MCF 10A (cell line): ENCODE measurements around the gene REPS2. TPM values are rescaled to one million over a fixed set of nuclear protein-coding genes. Genes with fewer than 3 reads are reported as not detected.

Experiments
- BruUV-seq: library from RNA; stranded (reverse); fragments of 400-500 nt; replicated peaks from 2 replicates; lab custom pipeline; 2021; lab: Mats Ljungman, UMichigan
- CTCF ChIA-PET: fragments of 300-600 bp; sonication (Branson Sonifier 250); formaldehyde crosslinking; extraction: SDS; loops from one replicate; lab custom pipeline; 2021; ENCODE audit warnings: antibody characterized with exemption, inconsistent platforms; lab: Yijun Ruan, JAX
- POLR2A ChIA-PET: fragments of 300-600, 350-650 bp; sonication (Branson Sonifier 250); formaldehyde crosslinking; extraction: SDS; loops from one replicate; lab custom pipeline; 2020; ENCODE audit warnings: antibody characterized with exemption, inconsistent platforms; lab: Yijun Ruan, JAX
- DNase-seq: peaks from one replicate; pipeline ENCODE4 v3.0.0-alpha.2; 2018; ENCODE audit not compliant: unreplicated experiment
- H3K27ac Mint-ChIP-seq: one replicate; pipeline ENCODE4 v1.8.0; 2022; ENCODE audit warnings: mild to moderate bottlenecking, low read depth, mixed read lengths; ENCODE audit not compliant: unreplicated experiment
- H3K27me3 Mint-ChIP-seq: one replicate; pipeline ENCODE4 v1.8.0; 2022; ENCODE audit warnings: mixed read lengths; ENCODE audit not compliant: insufficient read depth, unreplicated experiment
- H3K36me3 Mint-ChIP-seq: one replicate; pipeline ENCODE4 v1.8.0; 2022; ENCODE audit warnings: mild to moderate bottlenecking, moderate library complexity, mixed read lengths; ENCODE audit not compliant: insufficient read depth, unreplicated experiment
- H3K4me1 Mint-ChIP-seq: one replicate; pipeline ENCODE4 v1.8.0; 2022; ENCODE audit warnings: mixed read lengths; ENCODE audit not compliant: insufficient read depth, unreplicated experiment
- H3K4me3 Mint-ChIP-seq: one replicate; pipeline ENCODE4 v1.8.0; 2022; ENCODE audit warnings: mild to moderate bottlenecking, moderate library complexity, mixed read lengths; ENCODE audit not compliant: unreplicated experiment
- H3K9me3 Mint-ChIP-seq: one replicate; pipeline ENCODE4 v1.8.0; 2022; ENCODE audit warnings: mixed read lengths; ENCODE audit not compliant: unreplicated experiment
- intact Hi-C: fragments of 100-400 bp; cut with micrococcal nuclease; formaldehyde crosslinking; loops from 2 replicates; pipeline ENCODE4 v1.14.1; 2022
- total RNA-seq: library from RNA; stranded (reverse); gene quantifications from 2 replicates; pipeline ENCODE4 v1.2.3, GENCODE V29; 2022
- TF ChIP-seq, protein P1 (sequence below): fragments of 200-600 bp; IDR thresholded peaks from one replicate; pipeline ENCODE4 v1.8.0; 2022; ENCODE audit warnings: antibody characterized with exemption, mild to moderate bottlenecking; ENCODE audit not compliant: unreplicated experiment

The REPS2 gene
- total RNA-seq, 1 experiment from 2014 or later: 8.1 TPM

DNA sequence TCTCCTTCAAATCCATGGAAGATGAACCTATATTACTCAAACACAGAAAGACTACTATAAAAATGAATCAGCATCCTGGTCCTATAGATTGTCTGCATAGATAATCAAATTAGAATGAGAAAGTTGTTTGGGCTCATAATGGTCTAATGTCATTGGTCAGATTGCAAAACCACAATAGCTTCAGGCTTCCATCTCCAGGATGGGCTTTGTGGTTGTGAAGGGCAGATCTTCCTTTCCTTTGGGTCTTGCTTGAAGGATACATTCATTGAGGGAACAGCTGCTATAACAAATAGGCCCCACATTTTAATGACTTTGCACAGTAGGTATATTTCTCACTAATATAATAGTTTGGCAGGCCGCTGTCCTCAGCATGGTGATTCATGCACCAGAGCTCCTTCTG is 94.3 kb downstream of the REPS2 start:
- CTCF ChIA-PET: interaction anchor here (0.5 to 11.7 kb wide), 6 partner anchors 42 to 214 kb away, joined by 3 to 252 read pairs (median 4); no protein-coding TSS in a partner anchor
- no TSS peak for BruUV-seq
- H3K36me3 Mint-ChIP-seq: peaks cover 29% of the 10 kb centered on the region
- TF ChIP-seq, protein P1, sequence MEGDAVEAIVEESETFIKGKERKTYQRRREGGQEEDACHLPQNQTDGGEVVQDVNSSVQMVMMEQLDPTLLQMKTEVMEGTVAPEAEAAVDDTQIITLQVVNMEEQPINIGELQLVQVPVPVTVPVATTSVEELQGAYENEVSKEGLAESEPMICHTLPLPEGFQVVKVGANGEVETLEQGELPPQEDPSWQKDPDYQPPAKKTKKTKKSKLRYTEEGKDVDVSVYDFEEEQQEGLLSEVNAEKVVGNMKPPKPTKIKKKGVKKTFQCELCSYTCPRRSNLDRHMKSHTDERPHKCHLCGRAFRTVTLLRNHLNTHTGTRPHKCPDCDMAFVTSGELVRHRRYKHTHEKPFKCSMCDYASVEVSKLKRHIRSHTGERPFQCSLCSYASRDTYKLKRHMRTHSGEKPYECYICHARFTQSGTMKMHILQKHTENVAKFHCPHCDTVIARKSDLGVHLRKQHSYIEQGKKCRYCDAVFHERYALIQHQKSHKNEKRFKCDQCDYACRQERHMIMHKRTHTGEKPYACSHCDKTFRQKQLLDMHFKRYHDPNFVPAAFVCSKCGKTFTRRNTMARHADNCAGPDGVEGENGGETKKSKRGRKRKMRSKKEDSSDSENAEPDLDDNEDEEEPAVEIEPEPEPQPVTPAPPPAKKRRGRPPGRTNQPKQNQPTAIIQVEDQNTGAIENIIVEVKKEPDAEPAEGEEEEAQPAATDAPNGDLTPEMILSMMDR: no peak
- H3K4me1 Mint-ChIP-seq: no peaks in the 10 kb centered on the region
- intact Hi-C loops: no loop called here
- no peak overlapping the region for H3K4me3 Mint-ChIP-seq
- no peak for DNase-seq
- H3K27ac Mint-ChIP-seq: no peak overlapping the region
- POLR2A ChIA-PET: interaction anchor here (1.8 to 2.0 kb wide), 2 partner anchors 158 to 214 kb away, joined by 6 to 7 read pairs; no protein-coding TSS in a partner anchor
- peaks cover 64% of the 10 kb centered on the region for H3K27me3 Mint-ChIP-seq
- no peaks in the 10 kb centered on the region for H3K9me3 Mint-ChIP-seq

DNA sequence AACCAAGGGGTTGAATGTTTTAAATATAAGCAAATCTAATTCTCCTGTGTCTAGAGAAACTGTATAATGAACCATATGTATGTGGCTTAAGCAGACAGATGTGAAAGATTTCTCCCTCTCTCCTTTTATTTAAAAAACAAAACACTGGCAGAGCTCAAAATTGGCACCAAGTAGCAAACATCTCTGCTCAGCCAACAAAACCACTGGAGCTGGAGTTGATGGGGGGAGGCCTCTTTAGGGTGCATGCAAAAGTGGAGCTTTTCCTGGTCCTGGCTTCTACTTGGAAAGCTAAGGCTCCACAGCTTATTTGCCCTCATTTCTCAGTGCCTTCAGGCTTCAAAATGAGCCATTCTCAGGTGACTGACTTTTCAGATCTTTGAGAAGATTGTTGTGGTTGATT is 95.6 kb downstream of the REPS2 start:
- intact Hi-C loops: no loop called here
- CTCF ChIA-PET: interaction anchor here (0.7 to 11.7 kb wide), 3 partner anchors 12 to 216 kb away, joined by 3 to 252 read pairs (median 16); no protein-coding TSS in a partner anchor
- peaks cover 5% of the 10 kb centered on the region for H3K4me1 Mint-ChIP-seq

DNA sequence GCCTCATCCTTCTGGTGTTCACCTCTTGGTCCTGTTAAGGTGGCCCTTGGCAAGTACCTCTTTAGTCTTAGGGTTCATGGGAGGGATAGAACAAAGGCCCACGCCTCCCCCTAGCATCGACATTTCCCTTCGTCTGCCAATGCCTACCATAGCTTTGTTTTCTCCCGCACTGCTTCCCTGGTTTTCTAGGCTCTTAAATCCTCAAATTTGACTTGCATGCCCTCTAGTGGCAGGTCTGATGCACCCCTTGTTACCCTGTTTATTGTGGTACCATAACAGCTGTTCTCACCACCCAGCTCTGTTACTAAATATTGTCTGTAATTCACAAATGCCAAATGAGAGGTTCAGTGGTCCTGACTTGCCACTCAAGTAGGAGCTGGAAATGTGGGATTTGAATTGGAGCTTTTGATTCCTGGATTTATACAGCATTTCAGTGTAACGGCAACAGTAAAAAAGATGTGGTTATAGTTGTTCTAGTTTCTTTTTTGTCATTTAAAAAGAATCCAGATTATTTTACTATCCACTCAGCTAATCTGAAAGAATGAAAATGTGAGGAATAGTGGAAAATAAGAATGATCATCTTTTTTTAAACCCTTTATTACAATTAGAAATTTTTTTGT is 100.1 kb downstream of the REPS2 start:
- Mint-ChIP-seq H3K27me3 (peaks cover 74% of the 10 kb centered on the region), H3K4me3 (no peak overlapping the region), H3K4me1 (peaks cover 5% of the 10 kb centered on the region), H3K27ac (peak overlapping the region; percentile 32), H3K36me3 (peaks cover 24% of the 10 kb centered on the region), H3K9me3 (no peaks in the 10 kb centered on the region)
- POLR2A ChIA-PET: interaction anchor here (0.7 to 2.3 kb wide), 9 partner anchors 40 to 223 kb away, joined by 3 to 11 read pairs (median 4); no protein-coding TSS in a partner anchor
- no TSS peak for BruUV-seq
- TF ChIP-seq, protein P1: peak; percentile 87
- intact Hi-C loops: loop anchor here (1.0 to 2.0 kb wide), 4 partner anchors 36 to 220 kb away; no protein-coding TSS in a partner anchor
- DNase-seq: peak; percentile 80
- CTCF ChIA-PET: interaction anchor here (0.6 to 11.7 kb wide), 55 partner anchors 10 to 1481 kb away, joined by 3 to 252 read pairs (median 4); no protein-coding TSS in a partner anchor

More for the DNA sequence above, 95.6 kb downstream of the REPS2 start:
- Mint-ChIP-seq H3K9me3 (no peaks in the 10 kb centered on the region), H3K36me3 (peaks cover 26% of the 10 kb centered on the region), H3K27ac (no peak overlapping the region), H3K27me3 (peaks cover 64% of the 10 kb centered on the region), H3K4me3 (no peak overlapping the region)
- no TSS peak for BruUV-seq
- DNase-seq: no peak
- TF ChIP-seq, protein P1: no peak
- POLR2A ChIA-PET: interaction anchor here (1.1 kb wide), 1 partner anchor 200 kb away, joined by 3 read pairs; no protein-coding TSS in a partner anchor

DNA sequence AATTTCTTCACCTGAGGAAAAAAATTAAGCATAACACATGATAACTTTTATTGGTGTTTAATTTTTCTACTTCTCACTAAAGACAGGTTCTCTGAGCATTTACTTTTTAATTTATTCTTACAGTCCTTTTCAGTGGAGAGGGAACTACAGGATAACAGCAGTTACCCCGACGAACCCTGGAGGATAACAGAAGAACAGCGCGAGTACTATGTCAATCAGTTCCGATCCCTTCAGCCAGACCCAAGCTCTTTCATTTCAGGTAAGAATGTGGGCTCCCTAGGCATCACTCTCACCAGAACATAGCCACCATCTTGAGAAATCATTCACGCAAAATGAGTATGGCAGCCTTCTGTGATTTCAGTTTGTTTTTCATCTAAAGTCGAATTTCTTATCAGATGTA is 100.8 kb downstream of the REPS2 start:
- TF ChIP-seq, protein P1: no peak
- CTCF ChIA-PET: interaction anchor here (0.6 to 11.7 kb wide), 41 partner anchors 8 to 1482 kb away, joined by 3 to 252 read pairs (median 4); no protein-coding TSS in a partner anchor
- H3K36me3 Mint-ChIP-seq: peaks cover 24% of the 10 kb centered on the region

More for the DNA sequence above, 100.8 kb downstream of the REPS2 start:
- H3K4me3 Mint-ChIP-seq: no peak overlapping the region
- no peaks in the 10 kb centered on the region for H3K9me3 Mint-ChIP-seq
- no TSS peak for BruUV-seq
- peaks cover 5% of the 10 kb centered on the region for H3K4me1 Mint-ChIP-seq
- POLR2A ChIA-PET: interaction anchor here (1.1 to 1.4 kb wide), 3 partner anchors 162 to 220 kb away, joined by 3 to 11 read pairs (median 5); no protein-coding TSS in a partner anchor
- DNase-seq: no peak
- no peak overlapping the region for H3K27ac Mint-ChIP-seq
- H3K27me3 Mint-ChIP-seq: peaks cover 73% of the 10 kb centered on the region
- intact Hi-C loops: loop anchor here (2.0 kb wide), 1 partner anchor 36 kb away; no protein-coding TSS in a partner anchor
